A204.1 (cell line): ENCODE results near the gene BAAT.
"Not testable (repeated sequence)": the region's sequence is repeated elsewhere in the genome, so short reads cannot be mapped to it uniquely, and the experiment has no call there.

Experiments used
- FAIRE-seq: peaks from 2 replicates; lab custom pipeline; 2012; peaks lifted over from hg19 to GRCh38; lab: Jason Lieb, UNC

The BAAT gene

GRCh38 chr9:101384873-101385536 is at the start of gene BAAT:
Gene BAAT (minus strand): TSS chr9:101385006. CDS start chr9:101371404, 13,602 bp downstream.
- not testable (repeated sequence) for FAIRE-seq

- no peak for FAIRE-seq
These were observed 48.4 kb upstream of the BAAT start for GRCh38 chr9:101433229-101433628.

- no peak for FAIRE-seq
These were observed 47.9 kb upstream of the BAAT start for GRCh38 chr9:101432740-101433139.

GRCh38 chr9:101432171-101432570 is 47.4 kb upstream of the BAAT start:
- no peak for FAIRE-seq

- no peak for FAIRE-seq
These were observed 44.9 kb upstream of the BAAT start for GRCh38 chr9:101429736-101430135.

GRCh38 chr9:101428909-101429308 is 44.1 kb upstream of the BAAT start:
- FAIRE-seq, result no peak

- no peak for FAIRE-seq
These were observed 43.3 kb upstream of the BAAT start for GRCh38 chr9:101427957-101428655.

- FAIRE-seq, result no peak
These were observed 42.6 kb upstream of the BAAT start for GRCh38 chr9:101427358-101427757.

GRCh38 chr9:101421653-101422065 is 36.9 kb upstream of the BAAT start:
- no peak for FAIRE-seq

GRCh38 chr9:101419863-101420262 is 35.1 kb upstream of the BAAT start:
- no peak for FAIRE-seq

GRCh38 chr9:101418518-101419430 is 34.0 kb upstream of the BAAT start:
- FAIRE-seq, result no peak

- FAIRE-seq, result no peak
These were observed 33.2 kb upstream of the BAAT start for GRCh38 chr9:101417977-101418376.

GRCh38 chr9:101417389-101417788 is 32.6 kb upstream of the BAAT start:
- FAIRE-seq, result no peak

GRCh38 chr9:101415578-101415977 is 30.8 kb upstream of the BAAT start:
- no peak for FAIRE-seq

- no peak for FAIRE-seq
These were observed 30.0 kb upstream of the BAAT start for GRCh38 chr9:101414839-101415238.

- FAIRE-seq, result no peak
These were observed 24.3 kb upstream of the BAAT start for GRCh38 chr9:101409079-101409477.

GRCh38 chr9:101408374-101409078 is 23.7 kb upstream of the BAAT start:
- FAIRE-seq, result no peak

- FAIRE-seq, result no peak
These were observed 18.9 kb upstream of the BAAT start for GRCh38 chr9:101403516-101404285.

- FAIRE-seq, result no peak
These were observed 15.3 kb upstream of the BAAT start for GRCh38 chr9:101400120-101400519.

GRCh38 chr9:101399643-101399970 is 14.8 kb upstream of the BAAT start:
- no peak for FAIRE-seq

GRCh38 chr9:101398930-101399642 is 14.3 kb upstream of the BAAT start:
- FAIRE-seq, result no peak
